HepG2 (cell line): ENCODE measurements around the gene TNFSF18. TPM values are rescaled to one million over a fixed set of nuclear protein-coding genes. Genes with fewer than 3 reads are reported as not detected.

Experiments
- ATAC-seq: fragments of 200-7000 bp; cut with Tn5 transposase; 3 replicates; pipeline ENCODE4 v1.9.1; 2020; ENCODE audit warnings: mild to moderate bottlenecking, moderate library complexity
- BruUV-seq: library from RNA; stranded (reverse); fragments of 400-500 nt; replicated peaks from 2 replicates; lab custom pipeline; 2021; lab: Mats Ljungman, UMichigan
- CTCF ChIA-PET: fragments of 300-600 bp; formaldehyde crosslinking; extraction: SDS; loops from one replicate; lab custom pipeline; 2021; ENCODE audit warnings: low total read pairs, inconsistent platforms, low intra/inter-chr PET ratio; lab: Yijun Ruan, JAX
- POLR2A ChIA-PET: fragments of 350-600 bp; sonication (Branson Sonifier 250); formaldehyde crosslinking; loops from one replicate; lab custom pipeline; 2020; ENCODE audit warnings: antibody characterized with exemption, inconsistent platforms; lab: Yijun Ruan, JAX
- DNase-seq: peaks from one replicate; pipeline ENCODE4 v3.0.0-alpha.2; 2015; ENCODE audit warnings: low spot score
- FAIRE-seq: peaks from 3 replicates; lab custom pipeline; 2011; peaks lifted over from hg19 to GRCh38; lab: Jason Lieb, UNC
- H2AFZ ChIP-seq: one replicate; pipeline ENCODE4 v1.6.1; 2011; ENCODE audit warnings: low read length, inconsistent platforms
- H3K27ac ChIP-seq: fragments of 300-600 bp; 3 replicates; pipeline ENCODE4 v1.8.0; 2011; ENCODE audit warnings: mixed run types, mild to moderate bottlenecking, mixed read lengths, low read length, inconsistent platforms; ENCODE audit not compliant: insufficient read depth; ENCODE audit errors: extremely low read length
- H3K27me3 ChIP-seq, 2 experiments: fragments of 200-600 bp in 1 of 2; 2 replicates in 1 of 2; 3 replicates in 1 of 2; pipeline versions ENCODE4 v1.6.0 to v1.8.0; 2011; ENCODE audit warnings: low read length in 2 of 2, mild to moderate bottlenecking in 2 of 2, moderate library complexity in 2 of 2, inconsistent platforms in 1 of 2; ENCODE audit not compliant: insufficient read depth in 2 of 2, control insufficient read depth in 1 of 2
- H3K36me3 ChIP-seq, 2 experiments: fragments of 200-600 bp in 1 of 2; replicated peaks in 1 of 2; 2 replicates in 1 of 2; 3 replicates in 1 of 2; pipeline versions ENCODE4 v1.5.1 to v1.8.0; 2011; ENCODE audit warnings: low read length in 2 of 2, inconsistent platforms in 1 of 2; ENCODE audit not compliant: insufficient read depth in 2 of 2, control insufficient read depth in 1 of 2
- H3K4me1 ChIP-seq: 2 replicates; pipeline ENCODE4 v1.5.1; 2012; ENCODE audit warnings: low read length, inconsistent platforms; ENCODE audit not compliant: insufficient read depth
- H3K4me2 ChIP-seq: 2 replicates; pipeline ENCODE4 v1.6.0; 2011; ENCODE audit warnings: low read depth, low read length, inconsistent platforms
- H3K4me3 ChIP-seq, 3 experiments: fragments of 200-600 bp in 1 of 3; sonication (generic), shearing (Covaris generic) in 1 of 3; replicated peaks in 1 of 3; 2 replicates each; pipeline ENCODE4 v1.5.1; 2011 to 2016; ENCODE audit warnings: low read length in 3 of 3, inconsistent platforms in 2 of 3, low read depth in 2 of 3, mild to moderate bottlenecking in 2 of 3, control low read depth in 1 of 3, mixed read lengths in 1 of 3; ENCODE audit not compliant: insufficient read depth in 1 of 3
- H3K79me2 ChIP-seq: one replicate; pipeline ENCODE4 v1.6.1; 2011; ENCODE audit warnings: low read length, inconsistent platforms; ENCODE audit not compliant: insufficient read depth
- H3K9ac ChIP-seq: 2 replicates; pipeline ENCODE4 v1.6.0; 2011; ENCODE audit warnings: mild to moderate bottlenecking, low read depth, low read length, inconsistent platforms; ENCODE audit not compliant: insufficient read depth
- H3K9me3 ChIP-seq: 2 replicates; pipeline ENCODE4 v1.5.1; 2012; ENCODE audit warnings: mild to moderate bottlenecking, low read length
- H4K20me1 ChIP-seq: 2 replicates; pipeline ENCODE4 v1.6.0; 2011; ENCODE audit warnings: inconsistent platforms, mild to moderate bottlenecking, low read length, moderate library complexity; ENCODE audit not compliant: insufficient read depth
- ADNP ChIP-seq: sonication (generic); formaldehyde crosslinking; IDR thresholded peaks from 2 replicates; pipeline ENCODE4 v1.4.0; 2020; ENCODE audit warnings: missing genetic modification reagents
- FOXK1 ChIP-seq: sonication (generic); formaldehyde crosslinking; IDR thresholded peaks from 2 replicates; pipeline ENCODE4 v1.4.0; 2020; ENCODE audit warnings: low read depth, missing genetic modification reagents, borderline replicate concordance
- GLI4 ChIP-seq: sonication (generic); formaldehyde crosslinking; IDR thresholded peaks from 2 replicates; pipeline ENCODE4 v1.5.1; 2020; ENCODE audit warnings: missing genetic modification reagents, mild to moderate bottlenecking, moderate library complexity, borderline replicate concordance
- GPN1 ChIP-seq: sonication (generic); formaldehyde crosslinking; IDR thresholded peaks from 2 replicates; pipeline ENCODE4 v1.5.1; 2020; ENCODE audit warnings: missing genetic modification reagents, borderline replicate concordance
- PHF8 ChIP-seq: sonication (generic); formaldehyde crosslinking; IDR thresholded peaks from 2 replicates; pipeline ENCODE4 v1.5.0; 2020; ENCODE audit warnings: missing genetic modification reagents
- POLR2AphosphoS5 ChIP-seq: IDR thresholded peaks from 2 replicates; pipeline ENCODE4 v1.6.1; 2012; ENCODE audit warnings: low read depth, low read length
- SMAD9 ChIP-seq: sonication (generic); formaldehyde crosslinking; IDR thresholded peaks from 2 replicates; pipeline ENCODE4 v1.5.1; 2020; ENCODE audit warnings: mild to moderate bottlenecking, missing genetic modification reagents
- ZNF407 ChIP-seq: sonication (generic); formaldehyde crosslinking; IDR thresholded peaks from one replicate; pipeline ENCODE4 v1.5.1; 2020; ENCODE audit warnings: mild to moderate bottlenecking, missing genetic modification reagents; ENCODE audit errors: not compliant biosample characterization
- ZNF558 ChIP-seq: sonication (generic); formaldehyde crosslinking; IDR thresholded peaks from 2 replicates; pipeline ENCODE4 v1.9.0; 2022; ENCODE audit warnings: mild to moderate bottlenecking, missing genetic modification reagents, borderline replicate concordance
- in situ Hi-C: cut with HindIII; loops from 2 replicates; pipeline ENCODE4 v1.10.0; 2017; ENCODE audit warnings: low pct_unique_long_range_greater_than_20kb; ENCODE audit not compliant: extremely low pct_ligation_motif_present
- intact Hi-C: fragments of 100-400 bp; cut with micrococcal nuclease; formaldehyde crosslinking; loops from one replicate; pipeline ENCODE4 v1.10.0; 2022; ENCODE audit not compliant: unreplicated experiment
- polyA plus RNA-seq, 8 experiments: library from polyadenylated mRNA; depleted of rRNA in 3 of 8; stranded (reverse) in 7 of 8; unstranded in 1 of 8; fragments of >200 nt; fragmentation: Illumina TruSeq in 4 of 8; extraction: Trizol in 4 of 8; gene quantifications; 2 replicates each; pipeline versions ENCODE4 v1.2.1 to v1.2.3, GENCODE V29; 2011 to 2016; ENCODE audit warnings: low read depth in 4 of 8, missing spikeins in 1 of 8, mixed read lengths in 1 of 8; ENCODE audit not compliant: insufficient read depth in 1 of 8
- total RNA-seq, 5 experiments: library from RNA; depleted of rRNA; stranded (reverse); fragments of >200 nt; fragmentation: Illumina TruSeq; extraction: Trizol; gene quantifications; 2 replicates each; pipeline ENCODE4 v1.2.3, GENCODE V29; 2016; ENCODE audit warnings: low read depth in 1 of 5

Gene TNFSF18
- total and polyA plus RNA-seq, 2 of the 13 experiments (the other 11 are each of a cell fraction or from before 2014, with no cell fraction given) = not detected

- ATAC-seq = no peak
- intact Hi-C loops = no loop called here
- TF ChIP-seq PHF8 (CRISPR knock-in tag) = no peak
- TF ChIP-seq POLR2AphosphoS5 = no peak
- no peak for TF ChIP-seq GPN1
- TF ChIP-seq ADNP (CRISPR knock-in tag) = no peak
- no peak for TF ChIP-seq SMAD9 (CRISPR knock-in tag)
- no peak for TF ChIP-seq GLI4 (CRISPR knock-in tag)
- TF ChIP-seq ZNF558 (CRISPR knock-in tag) = no peak
- no peak for TF ChIP-seq ZNF407 (CRISPR knock-in tag)
- no peak for TF ChIP-seq FOXK1 (CRISPR knock-in tag)
- ChIA-PET CTCF (no interaction called here), POLR2A (no interaction called here)
- Histone ChIP-seq H4K20me1 (no peaks in the 10 kb centered on the region), H3K4me2 (no peak overlapping the region), H3K27me3 (no peaks in the 10 kb centered on the region), H3K27ac (no peak overlapping the region), H2AFZ (no peak overlapping the region), H3K36me3 (no peaks in the 10 kb centered on the region), H3K4me3 (no peak overlapping the region), H3K9ac (no peak overlapping the region), H3K9me3 (no peaks in the 10 kb centered on the region), H3K4me1 (no peaks in the 10 kb centered on the region), H3K79me2 (no peaks in the 10 kb centered on the region)
- no peak for DNase-seq
- in situ Hi-C loops = no loop called here
- BruUV-seq = no TSS peak
- no peak for FAIRE-seq
Observed at GRCh38 chr1:173098117-173098516, 47.4 kb upstream of the TNFSF18 start.
